GM12801 (cell line): Measurements from ENCODE around the gene RAB15.

Experiments used
- CTCF ChIP-seq: IDR thresholded peaks from one replicate; pipeline ENCODE4 v1.5.1; 2011; ENCODE audit warnings: control low read depth; ENCODE audit not compliant: insufficient read length; ENCODE audit errors: extremely low read depth

RAB15 gene

GRCh38 chr14:64987438-64987767, 15.3 kb upstream of the RAB15 start:
- TF ChIP-seq CTCF = no peak

GRCh38 chr14:64986648-64987437, 14.7 kb upstream of the RAB15 start, which contains the start of gene FNTB:
Gene FNTB (plus strand): TSS chr14:64986895. CDS start chr14:64986954, 59 bp downstream.
- TF ChIP-seq CTCF = peak; percentile 91

- no peak for TF ChIP-seq CTCF
Observed at GRCh38 chr14:64983439-64984310, 11.5 kb upstream of the RAB15 start.

DNA sequence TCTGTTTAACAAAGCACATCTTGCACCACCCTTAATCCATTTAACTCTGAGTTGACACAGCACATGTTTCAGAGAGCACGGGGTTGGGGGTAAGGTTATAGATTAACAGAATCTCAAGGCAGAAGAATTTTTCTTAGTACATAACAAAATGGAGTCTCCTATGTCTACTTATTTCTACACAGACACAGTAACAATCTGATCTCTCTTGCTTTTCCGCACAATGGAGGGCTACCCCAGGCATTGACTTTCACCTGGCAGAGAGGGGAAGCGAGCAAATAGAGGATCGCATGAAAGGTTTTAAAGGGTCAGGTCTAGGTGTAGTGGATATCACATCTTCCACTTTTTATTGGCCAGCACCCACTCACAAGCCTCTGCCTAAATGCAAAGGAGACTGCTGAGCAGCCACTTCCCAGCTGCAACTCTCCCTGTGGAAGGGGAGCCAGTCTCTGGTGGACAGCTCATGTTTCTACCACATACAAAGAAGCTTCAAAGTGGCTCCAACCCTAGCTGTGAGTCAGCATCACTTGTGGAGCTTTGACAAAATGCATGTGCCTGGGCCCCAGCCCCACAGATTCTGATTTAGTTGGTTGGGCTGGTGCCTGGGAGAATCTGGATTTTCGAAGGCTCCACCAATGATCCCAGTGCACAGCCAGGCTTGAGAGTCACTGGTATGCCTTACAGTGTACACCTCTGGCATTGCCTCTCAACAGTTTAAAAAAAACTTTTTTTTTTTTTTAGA, 7.4 kb upstream of the RAB15 start:
- TF ChIP-seq CTCF = no peak

GRCh38 chr14:64974563-64974962, 2.4 kb upstream of the RAB15 start:
- no peak for TF ChIP-seq CTCF

- no peak for TF ChIP-seq CTCF
Observed at GRCh38 chr14:64973826-64974225, 1.7 kb upstream of the RAB15 start.

- no peak for TF ChIP-seq CTCF
Observed at GRCh38 chr14:64973026-64973442, 898 bp upstream of the RAB15 start.
